NT2/D1 (cell line): ENCODE results near the gene RGS2.

Source experiments
- SUZ12 ChIP-seq: IDR thresholded peaks from 2 replicates; pipeline ENCODE4 v1.6.1; 2011; ENCODE audit not compliant: insufficient read length, insufficient read depth; ENCODE audit errors: extremely low read depth
- YY1 ChIP-seq: IDR thresholded peaks from 2 replicates; pipeline ENCODE4 v1.6.1; 2011; ENCODE audit not compliant: insufficient read length, insufficient read depth
- ZNF274 ChIP-seq: IDR thresholded peaks from 2 replicates; pipeline ENCODE4 v1.6.1; 2011; ENCODE audit warnings: mild to moderate bottlenecking, low read depth, low read length

GRCh38 chr1:192807211-192808162, 1.4 kb upstream of the RGS2 start:
- TF ChIP-seq YY1 (no peak), ZNF274 (no peak), SUZ12 (no peak)
